A673 (cell line): ENCODE data around the gene MEP1A. TPM values are rescaled to one million over a fixed set of nuclear protein-coding genes. Genes with fewer than 3 reads are reported as not detected.
"Not testable (repeated sequence)": the region's sequence is repeated elsewhere in the genome, so short reads cannot be mapped to it uniquely, and the experiment has no call there.

Experiments
- BruUV-seq: library from RNA; stranded (reverse); fragments of 400-500 nt; replicated peaks from 2 replicates; lab custom pipeline; 2021; lab: Mats Ljungman, UMichigan
- CTCF ChIA-PET: fragments of 300-600 bp; sonication (Branson Sonifier 250); formaldehyde crosslinking; loops from one replicate; lab custom pipeline; 2022; ENCODE audit warnings: antibody characterized with exemption; lab: Charles Lee
- POLR2A ChIA-PET: fragments of 300-600 bp; sonication (Branson Sonifier 250); formaldehyde crosslinking; loops from one replicate; lab custom pipeline; 2022; ENCODE audit warnings: antibody characterized with exemption; ENCODE audit not compliant: low non-redundant PET; lab: Charles Lee
- DNase-seq: peaks from one replicate; pipeline ENCODE4 v3.0.0-alpha.2; 2015; ENCODE audit warnings: low spot score
- H3K27ac ChIP-seq: fragments of 200-600 bp; sonication (generic); 2 replicates; pipeline ENCODE4 v1.5.1; 2016; ENCODE audit warnings: mixed run types, low read depth, mild to moderate bottlenecking, mixed read lengths, antibody characterized with exemption, low read length; ENCODE audit not compliant: poor library complexity, severe bottlenecking
- H3K27me3 ChIP-seq: fragments of 200-600 bp; sonication (generic); replicated peaks from 2 replicates; pipeline ENCODE4 v1.6.1; 2017; ENCODE audit warnings: mixed run types, low read depth, mild to moderate bottlenecking, mixed read lengths, antibody characterized with exemption, low read length; ENCODE audit not compliant: insufficient read depth, poor library complexity
- H3K36me3 ChIP-seq: fragments of 200-600 bp; sonication (generic); 2 replicates; pipeline ENCODE4 v1.6.1; 2016; ENCODE audit warnings: mixed run types, mild to moderate bottlenecking, mixed read lengths, antibody characterized with exemption, low read length; ENCODE audit not compliant: insufficient read depth, poor library complexity, severe bottlenecking
- H3K4me1 ChIP-seq: fragments of 200-600 bp; sonication (generic); 2 replicates; pipeline ENCODE4 v1.6.1; 2017; ENCODE audit warnings: mixed run types, mild to moderate bottlenecking, mixed read lengths, antibody characterized with exemption, low read length; ENCODE audit not compliant: insufficient read depth, poor library complexity, severe bottlenecking
- H3K4me3 ChIP-seq: fragments of 200-600 bp; sonication (generic); 2 replicates; pipeline ENCODE4 v1.5.1; 2016; ENCODE audit warnings: low read depth, mixed run types, mild to moderate bottlenecking, mixed read lengths, low read length; ENCODE audit not compliant: poor library complexity, severe bottlenecking
- H3K9me3 ChIP-seq: fragments of 200-600 bp; sonication (generic); 2 replicates; pipeline ENCODE4 v1.6.1; 2016; ENCODE audit warnings: mixed run types, low read depth, mild to moderate bottlenecking, mixed read lengths, antibody characterized with exemption, low read length; ENCODE audit not compliant: poor library complexity, severe bottlenecking
- CTCF ChIP-seq: fragments of 300-800, 200-600 bp; sonication (generic); conservative IDR thresholded peaks from 2 replicates; pipeline ENCODE4 v1.5.1; 2017; ENCODE audit warnings: low read depth, mild to moderate bottlenecking, antibody characterized with exemption, low read length, moderate library complexity, mixed read lengths
- EZH2 ChIP-seq: fragments of 200-600 bp; sonication (generic); IDR thresholded peaks from 2 replicates; pipeline ENCODE4 v1.6.1; 2017; ENCODE audit warnings: borderline replicate concordance, low read depth, mild to moderate bottlenecking, mixed read lengths, antibody characterized with exemption, low read length; ENCODE audit not compliant: poor library complexity, severe bottlenecking
- intact Hi-C: fragments of 100-400 bp; cut with micrococcal nuclease; formaldehyde crosslinking; loops from one replicate; pipeline ENCODE4 v1.10.0; 2022; ENCODE audit not compliant: unreplicated experiment
- total RNA-seq: library from RNA; stranded (reverse); gene quantifications from 2 replicates; pipeline ENCODE4 v1.2.3, GENCODE V29; 2021

Gene MEP1A
- total RNA-seq, 1 experiment from 2014 or later, result not detected

- H3K4me3 ChIP-seq, result no peak overlapping the region
- H3K27ac ChIP-seq, result no peak overlapping the region
- H3K27me3 ChIP-seq, result no peaks in the 10 kb centered on the region
- DNase-seq, result no peak
- H3K36me3 ChIP-seq, result no peaks in the 10 kb centered on the region
- no peaks in the 10 kb centered on the region for H3K4me1 ChIP-seq
- H3K9me3 ChIP-seq, result no peaks in the 10 kb centered on the region
- intact Hi-C loops, result no loop called here
- BruUV-seq, result no TSS peak
- no peak for TF ChIP-seq EZH2
- no peak for TF ChIP-seq CTCF
- POLR2A ChIA-PET, result no interaction called here
- CTCF ChIA-PET, result no interaction called here
These were observed 32.3 kb upstream of the MEP1A start for GRCh38 chr6:46760925-46761324.

- no peaks in the 10 kb centered on the region for H3K27me3 ChIP-seq
- ChIA-PET POLR2A (no interaction called here), CTCF (no interaction called here)
- no TSS peak for BruUV-seq
- TF ChIP-seq CTCF, result no peak
- no peak for TF ChIP-seq EZH2
- no peak for DNase-seq
- no peaks in the 10 kb centered on the region for H3K36me3 ChIP-seq
- H3K4me3 ChIP-seq, result no peak overlapping the region
- no peaks in the 10 kb centered on the region for H3K4me1 ChIP-seq
- H3K27ac ChIP-seq, result no peak overlapping the region
- H3K9me3 ChIP-seq, result no peaks in the 10 kb centered on the region
- intact Hi-C loops, result no loop called here
These were observed 29.7 kb upstream of the MEP1A start for GRCh38 chr6:46763466-46763865.

- H3K27me3 ChIP-seq, H3K27ac ChIP-seq, H3K36me3 ChIP-seq, POLR2A ChIA-PET, DNase-seq, BruUV-seq, H3K4me1 ChIP-seq, CTCF ChIA-PET, intact Hi-C loops, H3K9me3 ChIP-seq, H3K4me3 ChIP-seq: not testable (repeated sequence)
These were observed 28.9 kb upstream of the MEP1A start for GRCh38 chr6:46764280-46764679.

GRCh38 chr6:46764961-46765360, 28.2 kb upstream of the MEP1A start:
- DNase-seq, result no peak
- TF ChIP-seq CTCF, result no peak
- no peak for TF ChIP-seq EZH2
- Histone ChIP-seq H3K36me3 (no peaks in the 10 kb centered on the region), H3K9me3 (no peaks in the 10 kb centered on the region), H3K27me3 (no peaks in the 10 kb centered on the region), H3K4me1 (no peaks in the 10 kb centered on the region), H3K4me3 (no peak overlapping the region), H3K27ac (no peak overlapping the region)
- intact Hi-C loops, result no loop called here
- POLR2A ChIA-PET, result no interaction called here
- no TSS peak for BruUV-seq
- CTCF ChIA-PET, result no interaction called here
